ENCODE results near the gene NAA40.

DNA sequence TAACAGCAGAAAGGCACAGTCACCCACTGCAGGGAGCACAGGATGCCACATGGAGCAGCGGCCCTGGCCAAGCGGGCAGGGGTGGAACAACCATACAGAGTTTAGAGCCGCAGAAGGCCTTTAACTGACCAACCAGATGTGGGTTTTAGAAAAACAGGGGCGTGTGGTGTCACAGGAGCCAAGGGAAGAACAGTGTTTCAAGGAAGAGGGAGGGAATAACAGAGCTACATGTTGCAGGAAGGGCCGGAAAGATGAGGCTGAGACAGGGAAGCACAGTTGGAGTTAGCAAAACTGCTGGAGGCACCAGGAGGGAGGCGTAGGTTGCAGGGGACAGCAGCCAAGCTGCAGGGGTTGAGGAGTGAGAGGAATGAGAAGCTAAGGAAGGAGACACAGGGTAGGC lies 7.8 kb upstream of the NAA40 start:
- TF ChIP-seq, protein P1, sequence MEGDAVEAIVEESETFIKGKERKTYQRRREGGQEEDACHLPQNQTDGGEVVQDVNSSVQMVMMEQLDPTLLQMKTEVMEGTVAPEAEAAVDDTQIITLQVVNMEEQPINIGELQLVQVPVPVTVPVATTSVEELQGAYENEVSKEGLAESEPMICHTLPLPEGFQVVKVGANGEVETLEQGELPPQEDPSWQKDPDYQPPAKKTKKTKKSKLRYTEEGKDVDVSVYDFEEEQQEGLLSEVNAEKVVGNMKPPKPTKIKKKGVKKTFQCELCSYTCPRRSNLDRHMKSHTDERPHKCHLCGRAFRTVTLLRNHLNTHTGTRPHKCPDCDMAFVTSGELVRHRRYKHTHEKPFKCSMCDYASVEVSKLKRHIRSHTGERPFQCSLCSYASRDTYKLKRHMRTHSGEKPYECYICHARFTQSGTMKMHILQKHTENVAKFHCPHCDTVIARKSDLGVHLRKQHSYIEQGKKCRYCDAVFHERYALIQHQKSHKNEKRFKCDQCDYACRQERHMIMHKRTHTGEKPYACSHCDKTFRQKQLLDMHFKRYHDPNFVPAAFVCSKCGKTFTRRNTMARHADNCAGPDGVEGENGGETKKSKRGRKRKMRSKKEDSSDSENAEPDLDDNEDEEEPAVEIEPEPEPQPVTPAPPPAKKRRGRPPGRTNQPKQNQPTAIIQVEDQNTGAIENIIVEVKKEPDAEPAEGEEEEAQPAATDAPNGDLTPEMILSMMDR (IDR thresholded peaks at IDR 0.05; ENCODE audit: low read length): no peak
- no peak for TF ChIP-seq EZH2phosphoT487 (IDR thresholded peaks at IDR 0.05; ENCODE audit: low read length)
